OCI-M1 (cell line): ENCODE data around the gene LGMN.

ENCODE experiments used
- DNase-seq: peaks from one replicate; lab custom pipeline; 2025; lab: John Stamatoyannopoulos, UW

LGMN gene

GRCh38 chr14:92760524-92760805 lies 12.0 kb upstream of the LGMN start:
- DNase-seq, result no peak

- no peak for DNase-seq
These were observed 11.5 kb upstream of the LGMN start for GRCh38 chr14:92759679-92760523.

GRCh38 chr14:92759300-92759678 lies 10.9 kb upstream of the LGMN start:
- DNase-seq, result peak; percentile 57

- DNase-seq, result no peak
These were observed 8.0 kb upstream of the LGMN start for GRCh38 chr14:92756446-92756845.

GRCh38 chr14:92755495-92755894 lies 7.1 kb upstream of the LGMN start:
- peak; percentile 24 for DNase-seq

- no peak for DNase-seq
These were observed 6.5 kb upstream of the LGMN start for GRCh38 chr14:92754966-92755365.

GRCh38 chr14:92753250-92753649 lies 4.8 kb upstream of the LGMN start:
- no peak for DNase-seq

GRCh38 chr14:92751819-92752218 lies 3.4 kb upstream of the LGMN start:
- DNase-seq, result no peak

GRCh38 chr14:92750994-92751400 lies 2.6 kb upstream of the LGMN start:
- no peak for DNase-seq

- DNase-seq, result peak; percentile 2
These were observed 1.8 kb upstream of the LGMN start for GRCh38 chr14:92750222-92750728.

- no peak for DNase-seq
These were observed 647 bp downstream of the LGMN start for GRCh38 chr14:92747701-92748258.

- no peak for DNase-seq
These were observed 4.2 kb downstream of the LGMN start for GRCh38 chr14:92744198-92744597.

- DNase-seq, result no peak
These were observed 8.0 kb downstream of the LGMN start for GRCh38 chr14:92740440-92740839.

GRCh38 chr14:92737619-92738188 lies 10.7 kb downstream of the LGMN start:
- DNase-seq, result no peak

GRCh38 chr14:92737206-92737605 lies 11.2 kb downstream of the LGMN start:
- DNase-seq, result no peak

- DNase-seq, result no peak
These were observed 13.1 kb downstream of the LGMN start for GRCh38 chr14:92735344-92735743.

- DNase-seq, result peak; percentile 60
These were observed 13.8 kb downstream of the LGMN start for GRCh38 chr14:92734618-92735017.

- peak; percentile 75 for DNase-seq
These were observed 15.4 kb downstream of the LGMN start for GRCh38 chr14:92733007-92733406.

GRCh38 chr14:92731622-92732115 lies 16.8 kb downstream of the LGMN start:
- DNase-seq, result no peak

- DNase-seq, result peak; percentile 76
These were observed 18.6 kb downstream of the LGMN start for GRCh38 chr14:92729634-92730358.

- no peak for DNase-seq
These were observed 19.6 kb downstream of the LGMN start for GRCh38 chr14:92728759-92729364.

- no peak for DNase-seq
These were observed 21.5 kb downstream of the LGMN start for GRCh38 chr14:92726933-92727262.
